HL-60 (cell line): ENCODE results near the gene GGA3.

Source experiments
- CTCF ChIP-seq: IDR thresholded peaks from one replicate; pipeline ENCODE4 v1.5.1; 2011; ENCODE audit warnings: low read length, control low read depth, inconsistent platforms; ENCODE audit not compliant: insufficient read depth
- POLR2AphosphoS5 ChIP-seq: IDR thresholded peaks from 2 replicates; pipeline ENCODE4 v1.6.1; 2012; ENCODE audit warnings: low read depth
- REST ChIP-seq: IDR thresholded peaks from 2 replicates; pipeline ENCODE4 v1.6.1; 2012; ENCODE audit warnings: low read depth; ENCODE audit not compliant: insufficient replicate concordance
- SPI1 ChIP-seq: IDR thresholded peaks from 2 replicates; pipeline ENCODE4 v1.6.1; 2012; ENCODE audit warnings: low read depth, mild to moderate bottlenecking, borderline replicate concordance

- no peak for TF ChIP-seq CTCF
- TF ChIP-seq POLR2AphosphoS5 = no peak
- no peak for TF ChIP-seq REST
- no peak for TF ChIP-seq SPI1
Measured at GRCh38 chr17:75194879-75195278, 66.5 kb downstream of the GGA3 start.
